K562 (cell line): Measurements from ENCODE around the gene ZDHHC11B.
"Not testable (repeated sequence)": the region's sequence is repeated elsewhere in the genome, so short reads cannot be mapped to it uniquely, and the experiment has no call there.

Experiments
- CBX5 ChIP-seq: IDR thresholded peaks from 2 replicates; pipeline ENCODE4 v1.6.1; 2014; ENCODE audit warnings: low read depth, borderline replicate concordance
- ELK1 ChIP-seq: sonication (generic); formaldehyde crosslinking; IDR thresholded peaks from 2 replicates; pipeline ENCODE4 v1.8.1; 2022; ENCODE audit warnings: missing genetic modification reagents
- EZH2 ChIP-seq: IDR thresholded peaks from 2 replicates; pipeline ENCODE4 v1.6.1; 2012; ENCODE audit warnings: low read depth, mild to moderate bottlenecking, inconsistent platforms, low read length, borderline replicate concordance
- NEUROD1 ChIP-seq: fragments of 150-350 bp; IDR thresholded peaks from 2 replicates; pipeline ENCODE4 v1.6.1; 2014; ENCODE audit warnings: borderline replicate concordance, low read length, low read depth; ENCODE audit not compliant: partially characterized antibody
- SMC3 ChIP-seq: conservative IDR thresholded peaks from 2 replicates; pipeline ENCODE4 v1.6.1; 2011; ENCODE audit warnings: low read depth, low read length, improper control_type of control experiment; ENCODE audit not compliant: insufficient read depth
- ZBTB40 ChIP-seq, 2 experiments: fragments of 450-650 bp in 1 of 2; sonication (generic) in 1 of 2; formaldehyde crosslinking in 1 of 2; IDR thresholded peaks; 2 replicates each; pipeline versions ENCODE4 v1.7.1 to v1.9.0; 2016 to 2022; ENCODE audit warnings: inconsistent platforms in 1 of 2, mild to moderate bottlenecking in 1 of 2, missing genetic modification reagents in 1 of 2
- ZFP1 ChIP-seq: fragments of 450-650 bp; formaldehyde crosslinking; IDR thresholded peaks from 2 replicates; pipeline ENCODE4 v1.4.0; 2020; ENCODE audit warnings: mild to moderate bottlenecking, mixed read lengths
- ZNF175 ChIP-seq: fragments of 200-800 bp; sonication (Bioruptor generic); IDR thresholded peaks from 2 replicates; pipeline ENCODE4 v1.6.1; 2016; ENCODE audit warnings: low read depth, mild to moderate bottlenecking, missing genetic modification characterization, missing compliant biosample characterization

- TF ChIP-seq ZBTB40 (IDR thresholded peaks at IDR 0.05); ZBTB40 (CRISPR knock-in tag; IDR thresholded peaks at IDR 0.05); SMC3; ZFP1 (CRISPR knock-in tag); NEUROD1; ELK1 (CRISPR knock-in tag); CBX5; EZH2; ZNF175 (CRISPR knock-in tag): not testable (repeated sequence)
Measured at GRCh38 chr5:693271-694041, 91.1 kb downstream of the ZDHHC11B start, which contains the start of gene TPPP.
